A204.1 (cell line): Measurements from ENCODE around the gene NLK.
"Not testable (repeated sequence)": the region's sequence is repeated elsewhere in the genome, so short reads cannot be mapped to it uniquely, and the experiment has no call there.

ENCODE experiments used
- FAIRE-seq: peaks from 2 replicates; lab custom pipeline; 2012; peaks lifted over from hg19 to GRCh38; lab: Jason Lieb, UNC

The NLK gene

DNA sequence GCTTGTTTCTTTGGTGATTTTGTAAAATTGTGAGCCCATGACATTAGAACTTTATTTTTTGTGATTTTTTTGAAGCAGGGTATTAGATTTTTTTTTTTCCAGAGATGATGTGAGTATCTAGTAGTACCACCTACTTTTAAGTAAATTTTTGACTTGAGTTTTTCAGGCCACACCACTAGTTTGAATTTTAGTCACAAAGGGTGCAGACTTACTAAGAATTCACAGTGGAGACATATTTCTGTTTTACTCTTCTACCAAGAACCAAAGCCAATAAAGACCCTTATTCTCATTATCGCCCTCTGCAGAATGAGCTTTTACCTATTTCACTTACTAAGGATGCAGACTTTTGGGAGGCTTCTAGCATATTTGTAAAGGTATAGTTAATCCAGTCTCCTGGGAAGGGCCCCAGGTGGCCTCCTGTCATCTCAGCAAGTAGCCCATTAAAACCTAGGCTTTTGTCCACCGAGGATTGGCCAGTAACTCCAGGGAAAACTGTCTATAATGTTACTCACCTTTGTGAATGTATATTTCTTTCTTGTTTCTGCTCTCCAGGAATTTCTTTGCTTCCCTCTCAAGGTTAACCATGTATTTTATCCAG, 30.6 kb downstream of the NLK start:
- no peak for FAIRE-seq

DNA sequence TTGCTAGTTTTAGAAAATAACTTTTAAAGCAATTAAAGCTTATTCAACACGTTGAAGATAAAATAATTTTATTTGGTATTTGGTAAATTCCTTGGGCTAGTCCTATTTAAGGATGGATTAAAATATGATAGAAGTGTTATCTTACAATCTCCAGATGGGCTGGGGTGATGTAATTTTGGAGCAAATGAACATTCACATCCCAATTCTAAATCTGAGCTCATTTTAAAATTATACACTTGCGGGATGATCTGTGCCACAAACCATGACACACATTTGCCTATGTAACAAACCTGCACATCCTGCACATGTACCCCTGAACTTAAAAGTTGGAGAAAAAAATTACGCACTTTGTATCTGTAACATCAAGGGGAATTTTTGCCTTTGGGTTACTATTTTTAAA, 31.5 kb downstream of the NLK start:
- no peak for FAIRE-seq

DNA sequence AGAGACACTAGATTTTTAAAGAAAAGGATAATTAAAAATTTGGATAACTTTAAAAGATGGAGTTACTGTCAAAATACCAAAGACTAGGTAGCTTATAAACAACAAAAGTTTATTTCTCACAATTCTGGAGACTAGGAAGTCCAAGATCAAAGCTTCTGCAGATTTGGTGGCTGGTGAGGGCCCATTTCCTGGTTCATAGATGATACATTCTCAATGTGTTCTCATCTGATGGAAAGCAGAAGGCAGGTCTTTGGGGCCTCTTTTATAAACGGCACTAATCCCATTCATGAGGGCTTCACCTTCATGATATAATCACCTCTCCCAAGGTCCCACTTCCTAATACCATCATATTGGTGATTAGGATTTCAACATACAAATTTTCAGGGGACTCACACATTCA, 33.7 kb downstream of the NLK start:
- FAIRE-seq, result no peak

DNA sequence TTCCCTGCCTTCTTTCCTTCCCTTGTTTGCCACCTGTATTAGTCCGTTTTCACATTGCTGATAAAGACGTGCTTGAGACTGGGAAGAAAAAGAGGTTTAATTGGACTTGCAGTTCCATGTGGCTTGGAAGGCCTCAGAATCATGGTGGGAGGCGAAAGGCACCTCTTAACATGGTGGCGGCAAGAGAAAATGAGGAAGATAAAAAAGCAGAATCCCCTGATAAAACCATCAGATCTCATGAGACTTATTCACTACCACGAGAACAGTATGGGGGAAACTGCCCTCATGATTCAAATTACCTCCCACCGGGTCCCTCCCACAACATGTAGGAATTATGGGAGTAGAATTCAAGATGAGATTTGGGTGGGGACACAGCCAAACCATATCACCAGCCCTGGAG, 34.7 kb downstream of the NLK start:
- FAIRE-seq, result not testable (repeated sequence)

DNA sequence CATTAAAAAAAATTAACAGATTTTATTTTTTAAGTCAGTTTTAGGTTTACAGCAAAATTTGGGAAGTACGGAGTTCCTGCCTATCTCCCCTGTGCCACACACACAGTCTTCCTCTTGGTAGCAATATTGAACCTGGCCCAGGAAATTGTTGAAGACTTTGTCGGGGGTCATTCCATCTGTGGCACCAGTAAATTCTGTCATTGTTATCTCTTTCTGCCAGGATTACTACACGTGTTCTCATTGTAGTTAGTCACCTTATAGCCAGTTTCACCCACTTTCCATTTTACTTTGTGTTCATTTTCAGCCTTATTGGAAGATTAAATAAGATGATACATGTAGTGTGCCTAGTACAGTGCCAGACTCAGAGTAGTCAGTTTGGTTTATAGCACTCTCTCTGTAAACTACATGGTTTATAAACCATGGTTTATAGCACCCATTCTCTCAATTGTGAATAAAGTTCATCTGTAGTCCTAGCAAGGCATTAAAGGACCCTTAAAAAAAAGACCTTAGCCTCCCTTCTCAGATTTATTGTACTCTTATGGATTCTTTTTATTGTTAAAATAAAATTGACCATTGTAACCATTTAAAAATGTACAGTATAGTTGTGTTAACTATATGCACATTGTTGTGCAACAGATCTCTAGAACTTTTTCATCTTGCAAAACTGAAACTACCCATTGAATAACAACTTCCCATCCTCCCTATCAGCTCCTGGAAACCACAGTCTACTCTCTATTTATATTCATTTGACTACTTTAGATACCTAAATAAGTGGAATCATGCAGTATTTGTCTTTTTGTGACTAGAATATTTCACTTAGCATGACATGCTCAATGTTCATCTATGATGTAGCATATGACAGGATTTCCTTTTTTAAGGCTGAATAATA, 36.1 kb downstream of the NLK start:
- no peak for FAIRE-seq

DNA sequence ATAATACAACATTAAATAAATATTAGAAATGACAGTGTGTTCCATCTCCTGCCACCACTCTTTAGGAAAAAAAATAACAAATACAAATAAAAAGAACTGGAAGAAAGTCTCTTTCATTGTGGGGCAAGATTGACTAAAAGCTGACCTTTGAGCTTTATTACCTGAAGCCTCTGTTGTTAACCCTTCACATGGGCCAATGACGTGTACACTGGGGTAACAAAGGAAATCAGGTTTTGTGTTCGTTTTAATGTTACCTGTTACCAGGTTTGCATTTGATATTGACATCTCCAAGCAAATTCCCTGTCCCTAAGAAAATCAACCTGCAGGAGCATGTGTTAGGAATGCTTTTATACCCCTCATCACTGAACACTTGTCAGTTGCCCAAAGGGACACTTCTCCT, 39.0 kb downstream of the NLK start:
- FAIRE-seq, result no peak

DNA sequence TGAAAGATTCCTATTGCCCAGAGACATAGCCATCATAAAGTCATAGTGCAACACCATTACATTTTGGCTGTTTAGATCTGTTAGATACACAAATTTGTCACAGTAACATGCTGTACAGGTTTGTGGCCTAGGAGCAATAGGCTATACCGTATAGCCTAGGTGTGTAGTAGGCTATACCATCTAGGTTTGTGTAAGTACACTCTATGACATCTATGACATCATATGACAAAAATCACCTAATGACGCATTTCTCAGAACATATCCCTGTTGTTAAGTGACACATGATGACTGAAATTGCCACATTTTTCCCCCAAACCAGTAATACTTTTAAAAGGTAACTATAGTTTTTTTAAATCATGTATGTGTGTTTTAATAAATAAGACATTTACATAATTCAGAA, 43.3 kb downstream of the NLK start:
- FAIRE-seq, result no peak

DNA sequence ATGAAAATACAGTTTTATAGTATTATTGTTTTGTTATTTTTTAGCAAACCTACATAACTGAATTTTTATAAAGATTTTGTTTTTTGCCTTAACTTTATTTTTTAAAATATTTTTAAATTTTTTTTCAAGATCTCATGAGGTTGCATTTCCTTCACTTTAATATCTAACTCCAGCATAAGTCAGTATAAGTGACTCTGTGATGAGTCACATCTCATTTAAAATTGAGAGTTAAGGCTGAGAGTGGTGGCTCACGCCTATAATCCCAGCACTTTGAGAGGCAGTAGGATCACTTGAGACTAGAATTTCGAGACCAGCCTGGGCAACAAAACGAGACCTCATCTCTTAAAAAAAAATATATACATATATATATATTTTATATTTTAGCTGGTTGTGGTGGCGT, 44.0 kb downstream of the NLK start:
- FAIRE-seq, result peak; percentile 79

DNA sequence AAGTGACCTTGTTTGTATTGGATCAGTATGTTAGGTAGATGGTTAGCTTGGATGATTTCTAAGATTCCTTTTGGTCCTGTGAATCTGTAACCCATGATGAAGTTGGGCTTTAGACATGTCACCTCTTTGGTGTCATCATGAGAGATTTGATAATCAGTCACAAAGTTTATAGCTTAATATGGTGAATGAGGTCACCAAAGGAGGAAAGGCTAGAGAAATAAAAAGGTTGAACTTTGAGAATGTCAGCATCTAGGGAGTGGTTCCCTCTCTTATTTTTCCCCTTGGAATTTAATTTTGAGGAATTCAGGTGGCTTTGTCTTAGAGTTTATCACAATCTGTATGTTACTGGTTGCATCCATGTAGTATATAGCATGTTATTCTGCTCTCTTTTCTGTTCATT, 45.3 kb downstream of the NLK start:
- no peak for FAIRE-seq

DNA sequence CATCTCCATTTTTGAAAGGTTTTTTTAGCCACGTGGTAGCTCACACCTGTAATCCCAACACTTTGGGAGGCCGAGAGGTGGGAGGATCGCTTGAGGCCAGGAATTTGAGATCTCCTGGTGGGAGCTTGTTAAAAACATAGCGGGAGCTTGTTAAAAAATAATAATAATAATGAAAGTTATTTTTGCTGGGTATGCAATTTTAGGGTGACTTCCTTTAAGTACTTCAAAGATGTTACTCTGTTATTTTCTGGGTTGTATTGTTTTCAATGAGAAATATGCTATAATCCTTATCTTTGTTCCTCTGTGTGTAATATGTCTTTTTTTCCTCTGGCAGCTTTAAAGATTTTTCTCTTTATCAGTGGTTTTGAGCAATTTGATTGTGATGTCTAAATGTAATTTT, 48.1 kb downstream of the NLK start:
- no peak for FAIRE-seq

DNA sequence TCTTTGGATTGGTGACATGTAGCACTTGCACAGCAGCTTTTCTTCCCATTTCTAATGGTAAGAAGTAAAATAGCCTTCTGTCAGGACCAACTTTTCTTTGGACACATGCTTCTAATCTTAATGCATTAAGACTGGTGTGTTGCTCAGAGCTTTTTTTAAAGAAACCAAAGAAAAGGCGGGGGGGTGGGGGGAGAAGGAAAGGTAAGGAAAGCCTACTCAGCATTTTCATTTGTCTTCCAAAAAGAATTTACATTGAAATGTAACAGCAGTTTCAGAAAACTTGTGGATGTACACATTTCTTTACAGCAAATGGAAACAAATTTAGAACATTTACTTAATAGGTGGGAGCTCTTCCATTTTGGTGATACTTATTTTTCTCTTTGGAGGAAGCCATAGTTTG, 49.6 kb downstream of the NLK start:
- no peak for FAIRE-seq

DNA sequence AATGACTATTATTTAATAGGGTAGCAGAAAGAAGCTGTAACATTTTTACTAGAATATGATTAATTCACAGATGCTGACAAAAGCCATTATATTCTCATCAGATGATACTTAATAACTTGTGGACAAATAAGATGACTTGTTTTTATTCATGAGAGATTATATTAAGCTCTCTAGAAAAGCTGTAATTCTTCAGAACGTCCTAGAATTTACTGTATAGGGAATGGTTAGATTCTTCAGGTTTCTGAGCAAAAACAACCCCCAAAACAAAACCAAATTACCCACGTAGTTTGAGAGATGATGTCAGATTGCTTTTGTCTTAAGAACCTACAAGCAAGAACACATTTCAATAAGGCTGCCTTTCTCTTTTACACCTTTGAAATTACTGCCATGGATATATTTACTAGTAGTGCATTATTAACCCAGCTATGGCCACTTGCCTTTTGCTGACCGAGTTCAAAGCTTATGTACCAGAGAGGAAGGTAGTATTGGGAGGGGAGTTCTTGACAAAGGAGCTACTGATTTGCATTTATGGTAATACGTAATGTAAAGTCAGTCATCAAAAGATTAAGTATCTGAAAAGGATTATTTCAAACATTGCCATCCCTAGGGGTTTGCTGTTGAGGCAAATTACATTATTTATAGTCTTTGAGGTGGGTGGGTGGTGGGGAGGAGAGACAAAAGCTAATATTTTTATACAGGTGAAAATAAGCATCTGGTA, 51.7 kb downstream of the NLK start:
- no peak for FAIRE-seq

DNA sequence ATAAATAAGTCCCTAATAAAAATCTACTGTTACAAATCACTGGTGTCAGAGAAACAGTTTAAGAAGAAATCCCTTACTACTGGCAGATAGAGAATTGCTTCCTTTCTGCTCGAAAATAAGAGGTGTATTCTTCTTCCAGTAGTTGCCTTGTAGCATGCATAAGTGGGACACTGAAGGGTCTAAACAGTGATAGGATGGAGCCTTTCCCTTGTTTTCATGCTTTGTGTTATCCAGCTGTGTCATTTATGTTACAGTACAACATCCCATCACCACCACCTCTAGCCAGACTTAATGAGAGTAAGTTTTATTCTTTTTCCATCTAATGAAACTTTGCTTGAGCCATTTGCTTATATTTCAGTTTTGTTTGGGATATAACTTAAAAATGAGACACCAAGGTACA, 54.3 kb downstream of the NLK start:
- FAIRE-seq, result no peak

DNA sequence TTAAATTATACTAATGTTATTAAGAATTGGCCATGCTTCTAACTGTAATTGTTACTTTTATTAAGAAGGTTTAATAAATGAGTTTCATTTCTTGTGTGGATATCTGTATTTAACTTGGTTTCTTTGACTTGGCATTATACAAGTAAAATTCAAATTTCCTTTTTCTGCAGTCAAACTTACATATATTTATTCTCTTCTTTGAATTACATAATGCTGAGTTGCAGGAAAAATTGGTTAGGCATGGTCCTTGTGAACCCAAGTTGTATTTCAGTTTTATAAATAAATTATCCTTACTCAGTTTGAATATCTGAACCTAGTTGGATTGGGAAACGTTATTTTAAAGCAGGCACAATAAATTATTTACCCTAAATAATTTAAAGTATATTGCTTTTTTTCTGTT, 54.8 kb downstream of the NLK start:
- no peak for FAIRE-seq

DNA sequence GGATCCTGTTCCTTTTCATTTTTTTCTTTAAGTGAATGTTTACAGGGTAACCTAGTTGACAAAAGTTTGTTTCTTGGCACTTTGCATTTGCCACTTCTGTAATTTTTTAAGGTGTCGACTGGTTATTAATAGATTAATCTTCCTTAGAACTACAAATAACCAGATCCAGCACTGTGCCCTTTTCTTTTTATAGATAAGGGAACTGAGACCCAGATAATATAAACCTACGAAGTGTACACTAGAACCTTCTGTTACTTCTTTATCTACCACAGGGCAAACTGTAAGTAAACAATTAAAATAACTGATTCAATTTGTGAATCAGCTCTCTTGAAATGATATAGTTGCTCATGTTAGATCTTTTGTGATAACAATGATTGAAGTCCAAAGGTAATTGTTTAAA, 55.4 kb downstream of the NLK start:
- no peak for FAIRE-seq

DNA sequence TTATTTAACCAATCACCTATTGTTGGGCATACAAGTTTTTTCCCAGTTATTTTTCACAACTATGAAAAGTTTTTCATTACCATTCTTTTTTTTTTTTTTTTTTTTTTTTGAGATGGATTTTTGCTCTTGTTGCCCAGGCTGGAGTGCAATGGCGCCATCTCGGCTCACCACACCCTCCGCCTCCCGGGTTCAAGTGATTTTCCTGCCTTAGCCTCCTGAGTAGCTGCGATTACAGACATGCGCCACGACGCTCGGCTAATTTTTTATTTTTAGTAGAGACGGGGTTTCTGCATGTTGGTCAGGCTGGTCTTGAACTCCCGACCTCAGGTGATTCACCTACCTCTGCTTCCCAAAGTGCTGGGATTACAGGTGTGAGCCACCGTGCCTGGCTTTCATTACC, 56.1 kb downstream of the NLK start:
- FAIRE-seq, result not testable (repeated sequence)

DNA sequence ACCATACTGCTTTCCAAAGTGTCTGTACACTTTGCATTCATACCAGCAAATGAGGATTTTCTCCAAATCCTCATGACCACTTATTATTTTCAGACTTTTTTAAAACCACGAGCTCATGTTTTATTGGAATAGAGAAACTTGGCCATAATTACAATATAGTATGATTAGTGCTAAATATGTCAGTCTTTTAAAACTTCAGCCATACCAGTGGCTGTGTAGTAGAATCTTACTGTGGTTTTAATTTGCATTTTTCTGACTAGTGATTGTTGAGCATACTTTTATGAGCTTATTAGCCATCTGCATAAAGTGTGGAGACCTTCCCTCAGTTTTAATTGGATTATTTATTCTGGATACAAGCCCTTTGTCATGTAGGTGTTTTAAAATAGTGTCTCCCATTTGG, 57.8 kb downstream of the NLK start:
- no peak for FAIRE-seq

DNA sequence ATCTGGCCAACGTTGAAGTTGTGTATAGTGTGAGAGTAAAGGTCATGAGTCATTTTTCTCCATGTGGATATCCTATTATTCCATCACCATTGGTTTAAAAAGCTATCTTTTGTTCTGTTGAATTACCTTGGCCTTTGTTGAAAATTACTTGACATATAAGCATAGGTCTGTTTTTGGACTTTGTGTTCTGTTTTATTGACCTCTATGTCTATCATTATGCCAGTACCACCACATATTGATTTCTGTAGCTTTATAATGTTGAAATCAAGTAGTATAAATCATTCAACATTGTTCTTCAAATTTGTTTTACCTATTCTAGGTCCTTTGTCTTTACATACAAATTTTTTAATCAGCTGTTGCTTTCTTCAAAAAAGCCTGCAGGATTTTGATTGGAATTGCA, 58.5 kb downstream of the NLK start:
- no peak for FAIRE-seq

DNA sequence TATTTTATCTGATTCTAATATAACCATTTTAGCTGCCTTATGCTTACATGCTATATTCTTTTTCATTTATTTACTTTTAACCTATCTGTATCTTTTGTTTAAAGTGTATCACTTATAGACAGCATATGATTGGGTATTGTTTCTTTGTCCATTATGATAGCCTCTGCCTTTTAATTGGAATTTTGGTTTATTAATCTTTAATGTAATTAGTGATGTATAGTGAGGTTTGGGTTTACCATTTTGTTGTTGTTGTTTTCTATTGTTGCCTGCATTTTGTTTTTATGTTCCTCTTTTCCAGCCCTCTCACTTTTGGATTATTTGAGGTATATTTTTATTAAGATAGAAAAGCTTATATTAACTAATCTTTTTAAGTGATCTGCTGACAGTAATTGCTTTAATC, 59.4 kb downstream of the NLK start:
- FAIRE-seq, result peak; percentile 53

DNA sequence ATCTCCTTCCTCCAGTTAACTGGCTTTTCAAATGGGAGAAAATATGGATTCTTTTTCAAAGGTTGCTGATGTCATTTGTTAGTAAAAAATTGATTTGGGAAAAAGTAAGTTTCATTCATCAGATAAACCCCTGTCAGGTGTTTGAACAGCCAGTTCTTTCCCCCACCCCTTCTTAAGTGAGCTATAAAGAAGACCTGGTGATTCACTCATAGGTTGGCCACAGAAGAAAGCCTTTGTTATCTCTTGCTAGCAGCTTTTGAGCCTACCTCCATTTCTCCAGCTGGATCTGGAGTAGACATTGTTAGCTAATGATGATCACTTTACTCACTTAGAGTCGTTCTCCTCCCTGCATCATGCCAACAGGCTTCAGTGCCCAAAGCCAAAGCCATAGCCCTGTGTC, 63.0 kb downstream of the NLK start:
- FAIRE-seq, result no peak

DNA sequence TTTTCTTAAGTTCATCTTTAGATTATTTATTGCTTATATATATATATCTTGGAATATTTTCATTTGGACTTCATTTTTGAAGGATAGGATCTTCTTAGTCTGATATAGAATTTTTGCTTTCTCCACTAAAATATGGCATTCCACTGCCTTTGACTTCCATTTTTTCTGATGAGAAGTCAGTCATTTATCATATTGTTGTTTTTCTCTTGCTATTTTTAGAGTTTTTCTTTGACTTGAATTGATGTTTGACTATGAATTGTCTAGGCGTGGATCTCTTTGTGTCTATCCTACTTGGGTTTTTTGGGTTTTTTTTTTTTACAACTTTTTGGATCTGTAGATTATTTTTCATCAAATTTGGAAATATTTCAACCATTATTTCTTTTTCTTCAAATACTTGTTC, 67.7 kb downstream of the NLK start:
- no peak for FAIRE-seq

DNA sequence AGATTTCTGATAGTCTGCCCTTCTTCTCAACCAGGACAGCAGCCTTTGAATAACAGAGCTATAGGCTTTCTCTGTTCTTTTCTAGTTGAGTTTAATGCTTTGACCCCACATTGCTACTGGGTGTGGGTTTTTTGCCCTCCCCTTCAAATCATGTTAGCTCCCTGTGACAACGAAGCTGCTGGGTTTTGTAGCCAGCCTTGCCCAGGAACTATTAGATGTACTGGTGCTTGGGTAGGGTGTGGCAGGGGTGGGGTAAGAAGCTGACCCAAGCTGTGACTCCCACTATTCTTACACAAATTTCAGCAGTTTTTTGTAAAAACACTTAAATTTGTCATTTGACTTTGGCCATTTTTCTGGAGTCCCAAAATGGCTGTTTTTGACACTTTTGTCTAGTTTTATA, 69.7 kb downstream of the NLK start:
- no peak for FAIRE-seq

DNA sequence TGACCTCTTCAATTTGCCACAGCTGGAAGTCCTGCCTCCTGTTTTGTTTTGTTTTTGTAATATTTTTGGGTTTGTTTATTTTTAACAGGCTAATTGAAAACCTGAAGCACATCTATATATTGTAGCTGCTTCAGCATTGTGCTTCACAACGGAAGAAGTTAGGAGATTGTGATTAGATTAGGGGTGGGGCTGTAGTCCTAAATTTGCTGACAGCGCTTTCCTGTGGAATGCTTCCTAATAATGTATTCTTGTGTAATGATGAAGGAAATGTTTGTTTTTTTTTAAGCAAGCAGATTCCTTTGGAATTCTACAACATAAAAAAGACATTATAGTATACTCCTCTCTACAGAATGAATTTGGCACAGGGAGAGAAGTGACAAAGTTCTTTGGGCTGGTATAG, 70.1 kb downstream of the NLK start:
- no peak for FAIRE-seq

DNA sequence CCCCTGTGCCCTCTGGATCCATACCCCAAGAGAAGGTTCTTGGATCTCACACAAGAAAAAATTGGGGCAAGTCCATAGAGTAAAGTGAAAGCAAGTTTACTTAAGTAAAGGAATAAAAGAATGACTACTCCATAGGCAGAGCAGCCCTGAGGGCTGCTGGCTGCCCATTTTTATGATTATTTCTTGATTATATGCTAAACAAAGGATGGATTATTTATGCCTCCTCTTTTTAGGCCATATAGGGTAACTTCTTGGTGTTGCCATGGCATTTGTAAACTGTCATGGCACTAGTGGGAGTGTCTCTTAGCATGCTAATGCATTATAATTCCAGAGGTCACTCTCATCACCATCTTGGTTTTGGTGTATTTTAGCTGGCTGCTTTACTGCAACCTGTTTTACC, 70.8 kb downstream of the NLK start:
- no peak for FAIRE-seq
